ENCODE measurements around the gene SYT7.
"Not testable (repeated sequence)": the region's sequence is repeated elsewhere in the genome, so short reads cannot be mapped to it uniquely, and the experiment has no call there.

SYT7 gene

DNA sequence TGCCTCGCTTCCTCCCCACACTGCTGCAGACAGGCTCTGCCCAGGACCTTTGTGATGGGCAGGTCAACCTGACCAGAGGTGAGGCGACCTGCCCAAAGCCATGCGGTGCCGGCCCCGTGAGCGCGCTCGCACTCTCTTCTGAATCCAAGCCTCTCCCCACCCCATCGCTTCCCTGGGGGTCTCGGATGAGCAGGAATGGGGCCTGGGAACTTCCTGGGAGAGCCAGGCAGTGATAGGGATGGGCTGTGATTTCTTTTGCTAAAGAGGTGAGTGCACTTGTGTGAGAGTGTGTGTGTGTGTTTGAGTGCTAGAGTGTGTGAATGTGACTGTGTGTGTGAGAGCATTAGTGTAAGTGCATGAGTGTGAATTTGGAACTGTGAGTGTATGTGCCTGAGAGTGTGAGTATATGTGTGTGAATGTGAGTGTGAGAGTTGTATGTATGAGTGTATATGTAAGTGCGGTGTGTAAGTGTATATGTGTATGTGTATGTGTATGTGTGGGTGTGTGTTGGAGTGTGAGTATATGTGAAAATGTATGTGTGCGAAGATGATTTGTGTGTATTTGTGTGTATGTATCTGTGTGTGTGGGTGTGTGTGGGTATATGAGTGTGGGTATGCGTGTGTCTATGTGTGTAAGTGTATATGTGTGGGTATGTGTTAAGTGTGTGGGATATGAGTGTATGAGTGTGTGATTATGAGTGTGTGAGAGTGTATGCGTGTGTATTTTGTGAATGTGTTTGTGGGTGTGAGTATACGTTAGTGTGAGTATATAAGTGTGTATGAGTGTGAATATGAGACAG is 84.1 kb downstream of the SYT7 start:
- no peak for DNase-seq (ENCODE audit: low spot score)

DNA sequence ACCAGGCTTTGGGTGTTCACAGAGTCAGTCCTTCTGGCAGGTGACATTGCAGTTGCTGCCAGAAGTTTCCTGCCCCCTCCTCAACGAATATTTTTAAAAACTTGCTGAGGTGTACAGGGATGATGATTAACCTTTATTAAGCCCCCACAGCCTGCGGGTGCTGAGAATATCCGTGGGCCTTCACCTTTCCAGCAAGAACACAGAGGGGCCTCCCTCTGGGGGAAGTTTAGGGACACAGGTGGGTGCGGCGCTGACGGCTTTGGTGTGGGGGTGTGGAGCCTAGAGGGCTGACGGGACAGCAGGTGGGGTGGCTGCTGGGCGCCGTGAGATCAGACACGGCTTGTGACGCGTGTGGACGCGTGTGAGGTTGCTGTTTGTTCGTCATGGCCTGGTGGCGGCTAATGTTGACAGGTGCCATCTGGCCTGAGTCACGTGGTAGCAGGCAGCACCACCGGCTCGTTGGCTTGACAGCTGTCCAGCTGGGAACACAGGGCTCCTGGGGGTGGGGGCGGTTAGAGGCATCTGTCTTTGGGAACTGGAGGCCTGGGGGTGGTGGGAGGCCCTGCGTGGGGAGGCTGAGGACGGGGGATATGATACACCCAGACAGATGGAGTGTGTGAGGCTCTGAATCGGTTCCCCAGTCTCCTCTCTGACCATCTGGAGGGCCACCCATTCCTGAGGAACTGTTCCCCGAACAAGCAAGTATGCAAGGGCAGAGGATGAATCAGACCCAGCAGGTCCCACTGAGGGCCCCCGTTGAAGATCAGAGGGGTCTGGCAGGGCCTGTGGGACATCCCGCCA is 84.9 kb downstream of the SYT7 start:
- no peak for DNase-seq (ENCODE audit: low spot score)

DNA sequence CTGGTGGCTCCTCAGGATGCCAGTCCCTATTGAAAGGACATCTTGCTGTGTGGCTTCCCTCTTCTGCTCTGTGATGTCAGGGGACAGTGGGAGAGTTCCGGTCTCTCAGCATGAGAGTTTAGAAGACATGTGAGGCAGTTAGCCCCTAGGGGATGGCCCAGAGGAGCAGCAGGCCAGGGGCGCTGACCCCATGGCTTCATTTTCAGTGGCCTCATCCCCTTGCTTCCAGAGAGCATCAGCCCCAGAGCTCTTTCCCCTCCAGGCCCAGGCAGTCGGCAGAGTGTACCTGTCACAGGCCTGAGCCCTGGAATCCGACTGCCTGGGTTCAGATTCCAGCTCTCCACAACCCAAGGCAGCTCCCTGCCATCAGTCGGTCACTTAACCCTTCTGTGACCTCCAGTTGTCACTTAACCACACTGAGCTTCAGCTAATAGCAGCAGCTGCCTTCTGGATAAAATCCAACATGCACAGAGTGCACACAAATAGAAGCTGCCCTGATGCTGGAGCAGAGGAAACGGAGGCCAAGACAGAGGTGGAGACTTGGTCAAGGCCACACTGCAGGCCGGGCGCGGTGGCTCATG is 86.4 kb downstream of the SYT7 start:
- no peak for DNase-seq (ENCODE audit: low spot score)

DNA sequence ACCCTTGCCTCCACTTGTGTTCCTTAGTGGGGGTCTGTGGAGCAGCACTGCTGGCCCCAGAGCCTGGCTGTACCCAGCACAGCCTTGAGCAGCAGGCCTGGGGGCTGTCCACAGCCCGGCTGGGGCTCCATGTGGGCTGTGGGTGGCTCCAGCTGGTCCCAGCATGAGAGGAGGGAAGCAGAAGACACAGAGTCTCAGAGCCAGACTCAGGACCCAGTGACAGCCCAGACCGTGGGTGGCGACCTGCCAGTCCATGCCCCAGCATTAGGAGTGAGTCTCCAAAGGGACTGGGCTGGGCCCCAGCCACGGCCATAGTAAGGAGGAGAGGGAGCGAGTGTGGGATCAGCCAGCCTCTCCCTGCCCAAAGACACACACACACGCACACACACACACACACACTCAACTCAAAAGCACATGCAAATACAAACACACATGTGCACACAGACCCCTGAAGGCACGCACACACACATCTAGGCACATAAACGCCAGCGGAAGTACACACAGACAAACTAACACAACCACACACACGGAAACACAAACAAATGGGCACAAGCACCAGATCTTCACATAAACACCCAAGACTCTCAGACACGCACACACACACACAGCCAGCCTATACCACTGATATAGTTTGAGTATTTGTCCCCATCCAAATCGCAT is 89.0 kb downstream of the SYT7 start:
- no peak for DNase-seq (ENCODE audit: low spot score)

DNA sequence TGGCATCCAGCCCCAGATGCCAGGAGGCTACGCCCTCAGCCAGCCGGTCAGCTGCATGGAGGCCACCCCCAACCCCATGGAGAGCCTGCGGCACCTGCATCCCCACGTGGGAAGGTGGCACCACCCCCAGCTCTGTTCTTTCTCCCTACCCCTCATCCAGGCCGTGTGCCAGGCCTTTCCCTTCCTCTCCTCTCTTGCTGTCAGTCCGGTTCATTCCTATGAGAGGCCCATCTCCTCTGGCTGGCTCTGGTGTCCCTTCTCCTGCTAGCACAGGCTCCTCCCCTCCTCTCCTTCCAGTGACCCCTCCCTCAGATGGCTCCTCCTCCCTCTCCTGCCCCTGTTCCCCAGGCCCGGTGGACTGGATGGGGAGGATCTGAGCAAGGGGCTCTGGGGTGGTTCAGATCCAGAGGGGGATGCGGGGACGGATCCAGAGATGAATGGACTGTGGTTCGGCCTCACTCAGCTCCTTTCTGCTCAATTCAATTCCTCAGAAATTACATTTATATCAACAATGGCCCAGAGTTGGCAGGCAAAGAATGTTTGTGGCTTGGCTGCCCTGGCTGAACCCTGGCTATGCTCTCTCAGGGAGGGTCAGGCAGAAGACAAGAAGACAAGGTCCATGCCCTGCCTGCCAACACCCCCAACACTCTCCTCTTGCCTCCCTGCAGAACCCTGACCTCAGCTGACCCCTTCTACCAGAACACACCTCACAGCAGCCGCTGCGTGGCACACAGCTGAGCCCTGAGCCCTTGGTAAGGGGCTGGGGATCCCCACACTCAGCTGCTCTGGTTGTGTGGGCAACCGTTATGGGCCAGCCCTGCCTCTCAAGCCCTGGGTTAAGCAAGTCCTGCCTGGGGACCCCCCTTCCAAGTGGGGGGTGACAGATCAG is 90.8 kb downstream of the SYT7 start:
- DNase-seq (ENCODE audit: low spot score), result peak; percentile 69

DNA sequence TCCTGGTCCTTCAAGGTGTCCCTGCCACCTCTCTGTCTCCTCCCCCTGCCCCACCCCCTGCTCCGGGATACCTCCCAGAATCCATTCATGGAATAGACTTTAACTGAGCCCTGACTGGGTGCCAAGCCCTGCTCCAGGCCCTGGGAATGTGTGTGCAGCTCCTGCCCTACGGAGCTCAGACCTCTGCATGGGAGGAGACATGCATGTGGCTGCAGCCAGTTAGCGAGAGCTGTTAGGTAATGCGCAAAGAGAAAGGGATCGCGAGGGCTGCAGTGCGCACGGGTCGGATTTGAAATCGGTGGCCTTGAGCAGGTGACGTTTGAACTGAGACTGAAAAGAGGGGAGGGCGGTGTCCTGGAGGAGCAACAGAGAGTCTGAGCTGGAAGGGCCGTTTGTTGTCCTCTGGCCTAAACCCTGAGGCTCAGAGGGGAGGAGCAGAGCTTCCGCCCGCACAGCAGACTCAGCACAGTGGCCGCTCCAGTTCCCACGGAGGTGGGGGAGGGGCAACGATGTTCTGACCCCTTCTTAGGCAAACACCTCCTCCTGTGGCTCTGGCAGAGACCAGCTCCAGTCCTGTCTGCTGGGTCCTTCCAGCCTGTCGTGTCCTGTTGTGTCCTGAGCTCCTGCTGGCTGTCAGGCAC is 92.1 kb downstream of the SYT7 start:
- DNase-seq (ENCODE audit: low spot score), result no peak

DNA sequence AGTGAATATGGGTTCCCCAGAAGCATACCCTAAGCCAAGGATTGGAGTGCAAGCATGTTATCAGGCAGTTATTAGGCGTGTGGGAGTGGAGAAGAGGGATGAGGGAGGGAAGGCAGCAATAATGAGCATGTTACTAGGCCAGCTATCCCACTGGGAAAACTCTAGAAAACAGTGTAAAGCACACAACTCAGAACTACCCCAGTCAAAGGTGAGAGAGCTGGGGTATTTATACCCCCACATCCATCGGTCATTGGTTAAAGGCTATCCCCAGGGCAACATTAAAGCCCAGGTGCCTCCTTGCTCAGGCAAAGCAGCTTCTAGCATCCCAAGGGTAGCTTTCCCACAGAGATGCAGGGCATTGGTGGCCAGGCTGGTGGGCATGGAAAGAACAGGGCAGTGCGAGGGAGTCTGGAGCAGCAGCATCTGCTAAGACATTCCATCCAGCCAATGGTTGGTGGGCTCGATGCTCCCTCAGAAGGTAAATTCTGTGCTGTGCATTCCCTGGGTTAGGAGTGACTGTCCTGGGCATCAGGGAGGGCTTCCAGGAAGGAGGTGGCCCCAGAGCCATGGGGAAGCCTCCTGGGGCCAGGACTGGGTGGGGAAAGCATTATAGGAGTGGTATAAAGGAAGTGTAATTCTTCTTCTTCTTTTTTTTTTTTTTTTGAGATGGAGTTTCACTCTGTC is 93.4 kb downstream of the SYT7 start:
- DNase-seq (ENCODE audit: low spot score), result no peak

DNA sequence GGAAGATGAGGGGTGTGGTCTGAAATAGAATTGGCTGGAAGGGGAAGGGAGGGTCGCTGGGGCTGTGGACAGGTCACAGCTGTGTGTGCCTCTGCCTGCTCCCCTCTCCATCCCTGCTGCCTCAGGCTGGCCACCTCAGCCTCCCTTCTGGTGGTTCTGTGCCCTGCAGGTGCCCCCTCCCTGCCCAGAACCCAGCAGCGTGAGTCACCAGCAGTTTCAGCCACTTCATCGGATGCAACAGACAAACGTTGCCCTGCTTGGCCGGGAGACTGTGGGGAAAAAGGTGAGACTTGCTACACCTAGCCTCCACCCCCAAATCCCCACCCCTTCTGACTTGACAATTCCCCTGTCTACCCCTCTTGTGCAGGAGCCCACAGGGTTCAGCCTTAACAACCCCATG is 94.1 kb downstream of the SYT7 start:
- DNase-seq (ENCODE audit: low spot score), result no peak

DNA sequence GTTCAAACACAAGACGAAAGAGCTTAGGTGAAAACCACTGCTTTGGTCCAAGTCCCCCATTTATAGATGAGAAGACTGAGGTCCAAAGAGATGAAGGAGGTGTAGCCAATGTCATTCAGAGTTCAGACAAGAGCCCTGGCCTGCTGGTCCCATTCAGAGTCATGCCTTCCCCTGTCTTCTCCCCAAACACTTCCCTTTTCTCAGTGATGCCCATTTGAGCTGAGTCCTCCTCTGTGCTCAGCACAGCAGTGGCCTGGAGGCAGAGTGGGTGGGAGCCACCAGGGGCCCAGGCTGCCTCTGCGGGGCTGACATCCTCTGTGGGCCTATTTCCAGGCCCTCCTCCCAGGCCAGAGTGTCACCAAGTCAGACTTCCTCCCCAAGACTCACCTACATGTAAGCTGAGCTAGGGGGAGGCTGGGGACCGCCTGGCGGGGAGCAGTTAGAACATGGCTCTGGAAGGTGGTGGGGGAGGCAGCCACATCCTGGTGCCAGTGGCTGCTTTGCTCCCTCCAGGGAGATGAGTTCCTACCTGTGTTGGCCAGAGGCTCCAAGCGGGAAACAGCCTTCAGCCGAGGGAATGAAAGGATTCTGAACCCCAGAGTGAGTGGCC is 94.8 kb downstream of the SYT7 start:
- DNase-seq (ENCODE audit: low spot score), result no peak

DNA sequence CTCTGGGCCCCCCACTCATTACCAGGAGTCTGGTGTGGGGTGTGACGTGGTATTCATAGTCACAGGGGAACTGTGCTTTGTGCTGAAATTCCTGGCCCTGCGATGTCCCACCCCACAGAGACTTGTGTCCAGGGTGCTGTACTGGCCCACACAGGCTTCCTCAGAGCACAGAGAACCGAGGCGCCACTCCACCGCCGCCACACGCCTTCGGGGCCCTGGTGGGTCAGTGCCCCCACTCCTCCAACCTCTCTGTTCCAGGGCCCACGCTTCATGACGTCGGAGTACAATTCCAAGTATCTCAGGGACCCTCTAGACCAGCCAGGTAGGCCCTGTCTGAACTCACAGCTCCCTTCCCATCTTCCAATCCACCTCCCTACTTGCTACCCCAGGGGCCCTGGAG is 95.8 kb downstream of the SYT7 start:
- DNase-seq (ENCODE audit: low spot score), result no peak

DNA sequence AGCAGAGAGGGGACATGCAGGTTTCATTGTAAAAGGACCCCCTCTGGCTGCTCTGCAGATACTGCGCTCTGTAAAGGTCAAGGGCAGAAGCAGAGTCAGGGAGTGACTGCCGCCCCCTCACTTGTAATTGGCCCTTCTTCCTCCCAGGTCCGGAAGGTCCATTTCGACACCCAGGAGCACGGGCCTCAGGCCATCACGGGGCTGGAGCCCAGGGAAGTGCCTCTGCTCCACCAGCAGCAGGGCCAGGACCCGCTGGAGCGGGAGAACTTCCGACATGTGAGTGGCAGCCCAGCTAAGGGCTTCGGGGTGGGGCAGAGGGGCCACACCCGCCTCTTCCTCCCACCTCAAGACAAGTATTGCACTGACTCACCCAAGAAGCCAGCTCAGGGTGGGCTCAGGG is 96.3 kb downstream of the SYT7 start:
- DNase-seq (ENCODE audit: low spot score), result no peak

DNA sequence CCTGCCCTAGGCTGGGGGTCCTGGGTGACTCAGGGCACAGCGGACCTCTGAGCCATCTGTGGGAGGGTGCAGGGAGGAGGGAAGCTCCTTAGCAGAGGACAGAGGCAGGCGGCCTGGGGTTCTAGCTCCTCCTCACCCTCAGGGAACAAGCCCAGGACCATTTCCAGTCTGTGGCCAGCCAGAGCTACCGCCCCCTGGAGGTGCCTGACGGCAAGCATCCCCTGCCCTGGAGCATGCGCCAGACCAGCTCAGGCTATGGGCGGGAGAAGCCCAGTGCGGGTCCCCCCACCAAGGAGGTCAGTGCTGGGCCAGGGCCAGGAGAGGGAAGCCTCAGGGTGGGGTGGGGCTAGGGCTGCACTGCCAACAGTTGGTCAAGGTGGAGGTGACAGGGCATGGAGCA is 98.4 kb downstream of the SYT7 start:
- DNase-seq (ENCODE audit: low spot score), result peak; percentile 52

DNA sequence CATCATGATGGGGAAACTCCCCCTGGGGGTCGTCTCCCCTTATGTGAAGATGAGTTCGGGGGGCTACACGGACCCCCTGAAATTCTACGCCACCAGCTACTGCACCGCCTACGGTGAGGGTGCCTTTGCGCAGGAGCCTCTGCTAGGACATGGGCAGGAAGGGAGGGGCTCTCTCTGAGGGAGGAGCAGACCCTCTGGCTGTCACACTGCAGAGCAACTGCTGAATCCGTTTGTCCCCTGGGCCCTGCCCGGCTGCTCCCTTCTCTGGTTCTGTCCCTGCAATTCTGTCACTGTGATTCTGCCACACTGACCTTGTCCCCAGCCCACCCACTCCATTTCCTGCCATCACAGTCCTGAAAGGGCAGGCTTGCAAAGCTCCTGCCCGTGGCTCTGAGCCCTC is 99.1 kb downstream of the SYT7 start:
- no peak for DNase-seq (ENCODE audit: low spot score)

DNA sequence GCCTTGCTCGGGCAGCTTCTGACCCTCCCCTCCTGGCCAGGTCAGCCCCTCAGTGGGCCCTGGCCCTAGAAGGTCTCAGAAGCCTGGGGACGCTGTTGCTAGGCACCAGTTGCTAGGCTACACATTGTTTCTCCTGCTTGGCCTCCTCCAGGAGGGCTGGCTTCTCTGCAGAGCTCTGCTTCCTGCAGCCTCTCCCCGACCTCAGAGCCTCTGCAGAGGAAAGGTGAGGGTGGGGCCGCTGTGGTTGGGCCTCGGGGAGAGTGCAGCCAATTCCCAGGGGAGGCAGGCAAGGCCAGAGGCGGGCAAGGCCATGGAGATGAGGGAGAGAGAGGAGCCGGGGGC is 99.9 kb downstream of the SYT7 start:
- no peak for DNase-seq (ENCODE audit: low spot score)

DNA sequence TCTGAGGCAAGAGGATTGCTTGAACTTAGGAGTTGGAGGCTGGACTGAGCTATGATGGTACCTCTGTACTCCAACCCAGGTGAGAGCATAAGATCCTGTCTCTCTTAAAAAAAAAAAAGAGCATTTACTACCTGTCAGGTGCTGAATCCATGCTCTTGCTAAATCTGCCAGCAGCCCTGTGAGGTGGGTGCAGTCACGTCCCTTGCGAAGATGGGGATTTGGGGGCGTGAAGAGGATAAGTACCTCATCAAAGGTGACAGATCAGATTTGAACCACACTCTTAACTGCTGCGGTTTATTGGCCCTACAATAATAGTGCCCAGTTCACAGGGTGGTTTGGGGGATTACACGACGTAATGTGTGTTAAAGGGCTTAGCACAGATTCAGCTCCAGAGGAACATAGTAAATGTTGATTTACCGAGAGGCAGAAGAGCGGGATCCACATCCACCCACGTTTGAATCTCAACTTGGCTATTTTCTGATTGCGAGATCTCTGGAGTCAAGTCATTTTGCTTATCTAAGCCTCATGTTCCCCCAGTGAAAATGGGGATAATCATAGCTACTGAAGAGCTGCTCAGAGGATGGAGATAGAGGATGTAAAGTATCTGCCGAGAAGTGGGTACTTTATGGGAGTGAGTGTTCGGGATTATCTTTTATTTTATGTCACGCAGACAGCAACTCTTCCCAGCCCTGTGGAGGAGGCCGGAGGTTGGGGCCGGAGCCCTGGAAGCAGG is 100.4 kb downstream of the SYT7 start:
- no peak for DNase-seq (ENCODE audit: low spot score)

DNA sequence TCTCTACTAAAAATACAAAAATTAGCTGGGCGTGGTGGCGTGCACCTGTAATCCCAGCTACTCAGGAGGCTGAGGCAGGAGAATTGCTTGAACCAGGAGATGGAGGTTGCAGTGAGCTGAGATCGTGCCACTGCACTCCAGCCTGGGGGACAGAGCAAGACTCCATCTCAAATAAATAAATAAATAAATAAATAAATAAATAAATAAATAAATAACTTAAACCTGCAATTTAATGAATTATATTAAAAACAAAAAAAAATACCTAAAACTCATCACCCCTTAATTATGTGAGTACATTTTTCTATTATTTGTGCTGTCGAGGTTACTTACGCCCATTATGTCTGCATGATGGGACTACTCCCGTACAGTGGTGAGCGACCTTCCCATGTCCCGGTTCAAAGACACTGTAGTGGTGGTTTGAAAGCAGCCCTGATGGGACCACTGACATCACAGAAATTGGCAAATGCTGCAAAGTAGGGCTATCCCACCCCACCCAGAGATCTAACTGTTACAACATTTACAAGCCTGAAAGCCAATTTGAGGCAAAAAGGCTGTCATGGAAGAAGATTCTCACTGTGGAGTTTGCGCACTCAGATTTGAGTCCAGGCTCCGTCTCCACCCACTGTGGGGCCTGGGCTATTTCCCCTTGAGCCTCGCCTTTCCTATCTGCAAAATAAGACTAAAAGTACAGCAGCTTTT is 101.4 kb downstream of the SYT7 start:
- DNase-seq (ENCODE audit: low spot score), result not testable (repeated sequence)

DNA sequence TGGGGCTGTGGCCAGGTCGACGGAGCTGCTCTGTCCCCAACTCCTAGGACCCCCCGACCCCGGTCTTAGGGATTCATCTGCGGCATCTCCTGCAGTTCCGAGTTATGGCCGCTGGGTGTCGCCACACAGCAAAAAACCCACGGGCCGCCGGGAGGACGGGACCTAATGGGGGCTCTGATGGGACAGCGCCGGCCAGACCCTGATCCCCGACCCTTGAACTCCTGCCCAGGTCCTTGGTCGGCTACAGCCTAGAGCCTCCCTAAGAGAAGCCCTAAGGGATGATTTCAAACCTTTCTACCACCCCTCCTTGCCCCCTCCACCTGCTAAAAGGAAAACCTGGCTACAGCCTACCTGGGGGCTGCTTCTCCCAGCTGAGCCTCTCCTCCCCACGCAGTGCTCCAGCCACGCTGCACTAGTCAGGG is 103.1 kb downstream of the SYT7 start:
- DNase-seq (ENCODE audit: low spot score), result peak; percentile 65

DNA sequence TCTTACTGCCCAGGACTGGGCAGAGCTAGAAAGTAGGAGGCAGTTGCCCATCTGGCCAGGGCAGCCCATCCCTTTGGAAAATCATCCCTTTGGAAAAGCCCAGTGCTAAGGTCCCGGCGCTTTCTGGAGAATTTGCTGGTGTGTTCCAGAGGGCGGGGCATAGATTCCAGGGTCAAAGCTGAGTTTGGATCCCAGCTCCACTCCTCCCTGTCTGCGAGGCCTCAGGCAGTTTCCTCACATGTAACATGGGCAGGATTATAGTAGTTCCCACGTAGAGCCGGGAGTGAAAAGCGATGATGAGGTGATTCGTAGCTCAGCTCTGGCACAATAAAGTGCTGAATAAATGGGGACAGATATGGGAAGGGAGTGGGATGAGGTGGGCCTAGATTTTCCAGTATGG is 103.8 kb downstream of the SYT7 start:
- DNase-seq (ENCODE audit: low spot score), result no peak

DNA sequence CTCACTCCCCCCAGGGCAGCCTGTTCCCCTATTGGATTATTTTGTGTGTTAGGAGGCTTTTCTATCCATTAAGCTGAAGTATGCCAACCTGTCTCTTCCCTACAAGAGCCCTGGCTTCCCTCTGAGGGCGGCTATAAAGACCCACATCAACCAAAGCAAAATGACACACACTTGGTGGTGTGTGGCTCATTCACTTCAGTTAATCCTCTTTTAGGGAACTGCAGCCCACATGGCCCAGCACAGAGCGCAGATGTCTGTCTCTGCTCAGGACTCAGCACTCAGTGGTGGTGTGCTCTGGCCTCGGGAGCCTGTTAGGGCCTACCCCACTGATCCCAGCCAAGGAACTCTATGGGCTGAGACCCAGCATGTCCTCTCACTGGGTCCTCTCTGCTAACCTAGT is 104.5 kb downstream of the SYT7 start:
- DNase-seq (ENCODE audit: low spot score), result no peak
